Measurements from ENCODE around the gene FKBP15. TPM values are rescaled to one million over a fixed set of nuclear protein-coding genes. Genes with fewer than 3 reads are reported as not detected.

Gene FKBP15
- total RNA-seq, 1 experiment from 2014 or later: 14.9 TPM

DNA sequence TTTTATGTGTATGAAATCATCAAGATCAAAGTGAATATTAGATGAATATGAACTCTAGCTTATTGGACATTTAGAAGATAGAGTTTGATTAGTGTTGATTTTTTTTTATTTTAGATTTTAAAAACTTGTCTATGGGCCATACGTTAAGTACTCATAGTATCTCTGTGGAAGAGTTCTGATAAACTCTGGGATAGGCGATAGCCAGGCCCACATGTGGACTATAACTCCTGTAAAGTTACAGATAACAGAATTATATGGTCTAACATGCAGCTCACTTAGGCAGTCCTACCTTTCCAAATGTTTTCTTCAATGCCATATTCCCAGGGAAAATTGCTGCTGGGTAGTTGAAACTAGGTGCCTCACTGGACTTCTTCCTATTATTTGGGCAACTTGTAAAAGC is 10.6 kb upstream of the FKBP15 start:
- CTCF ChIA-PET: no interaction called here

DNA sequence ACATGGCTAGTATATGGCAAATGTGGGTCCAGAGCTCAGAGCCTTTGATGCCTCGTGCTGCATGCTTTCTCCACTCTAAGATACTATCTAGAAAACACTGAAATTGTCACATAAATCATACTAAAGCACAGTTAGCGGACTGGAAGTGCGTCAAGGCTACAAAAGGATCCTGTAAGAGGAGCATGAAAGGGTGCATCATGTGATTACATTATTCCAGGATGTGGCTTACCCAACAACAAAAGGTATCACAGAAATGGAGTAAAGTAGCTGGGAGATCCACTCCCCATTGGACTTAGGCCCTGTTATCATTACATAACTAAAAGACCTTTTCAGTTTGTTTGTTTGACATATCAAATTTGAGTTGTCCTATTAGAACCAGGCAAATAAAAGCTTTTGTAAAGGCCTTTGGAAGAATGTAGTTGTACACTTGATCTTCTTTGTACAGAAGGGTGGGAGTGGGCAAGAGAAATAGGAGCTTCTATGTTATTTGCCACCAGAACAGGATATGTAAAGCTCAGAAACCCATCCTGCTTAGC is 7.1 kb upstream of the FKBP15 start:
- Mint-ChIP-seq H3K4me3 (no peak overlapping the region), H3K4me1 (0 out of 2 replicates have a peak, but pooled peaks cover 1% of the 10 kb centered on the region), H3K27ac (no peak overlapping the region), H3K9me3 (no peaks in the 10 kb centered on the region), H3K36me3 (peaks cover 6% of the 10 kb centered on the region), H3K27me3 (ENCODE audit: low read depth) (no peaks in the 10 kb centered on the region)
- DNase-seq (ENCODE audit: low spot score) (no peak), ATAC-seq (no peak)
- TF ChIP-seq GABPB1 (CRISPR knock-in tag; IDR thresholded peaks at IDR 0.05): peak; percentile 43; the same call in 1 of the 2 replicates
- TF ChIP-seq, protein P1, sequence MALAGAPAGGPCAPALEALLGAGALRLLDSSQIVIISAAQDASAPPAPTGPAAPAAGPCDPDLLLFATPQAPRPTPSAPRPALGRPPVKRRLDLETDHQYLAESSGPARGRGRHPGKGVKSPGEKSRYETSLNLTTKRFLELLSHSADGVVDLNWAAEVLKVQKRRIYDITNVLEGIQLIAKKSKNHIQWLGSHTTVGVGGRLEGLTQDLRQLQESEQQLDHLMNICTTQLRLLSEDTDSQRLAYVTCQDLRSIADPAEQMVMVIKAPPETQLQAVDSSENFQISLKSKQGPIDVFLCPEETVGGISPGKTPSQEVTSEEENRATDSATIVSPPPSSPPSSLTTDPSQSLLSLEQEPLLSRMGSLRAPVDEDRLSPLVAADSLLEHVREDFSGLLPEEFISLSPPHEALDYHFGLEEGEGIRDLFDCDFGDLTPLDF (CRISPR knock-in tag; IDR thresholded peaks at IDR 0.05): no peak
- ChIA-PET CTCF (no interaction called here), POLR2A (no interaction called here)

More for the DNA sequence above, 10.6 kb upstream of the FKBP15 start:
- H3K9me3 Mint-ChIP-seq: no peaks in the 10 kb centered on the region
- POLR2A ChIA-PET: interaction anchor here (0.7 kb wide), 1 partner anchor 23 kb away, joined by 4 read pairs; no protein-coding TSS in a partner anchor
- no peak for DNase-seq (ENCODE audit: low spot score)
- no peaks in the 10 kb centered on the region for H3K4me1 Mint-ChIP-seq
- H3K27ac Mint-ChIP-seq: no peak overlapping the region
- ATAC-seq: no peak
- H3K4me3 Mint-ChIP-seq: no peak overlapping the region
- H3K27me3 Mint-ChIP-seq (ENCODE audit: low read depth): no peaks in the 10 kb centered on the region
- no peak for TF ChIP-seq KAT7 (CRISPR knock-in tag; IDR thresholded peaks at IDR 0.05; ENCODE audit: borderline replicate concordance)
- TF ChIP-seq, protein P2, sequence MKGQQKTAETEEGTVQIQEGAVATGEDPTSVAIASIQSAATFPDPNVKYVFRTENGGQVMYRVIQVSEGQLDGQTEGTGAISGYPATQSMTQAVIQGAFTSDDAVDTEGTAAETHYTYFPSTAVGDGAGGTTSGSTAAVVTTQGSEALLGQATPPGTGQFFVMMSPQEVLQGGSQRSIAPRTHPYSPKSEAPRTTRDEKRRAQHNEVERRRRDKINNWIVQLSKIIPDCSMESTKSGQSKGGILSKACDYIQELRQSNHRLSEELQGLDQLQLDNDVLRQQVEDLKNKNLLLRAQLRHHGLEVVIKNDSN (CRISPR knock-in tag; IDR thresholded peaks at IDR 0.05): no peak
- no peaks in the 10 kb centered on the region for H3K36me3 Mint-ChIP-seq

DNA sequence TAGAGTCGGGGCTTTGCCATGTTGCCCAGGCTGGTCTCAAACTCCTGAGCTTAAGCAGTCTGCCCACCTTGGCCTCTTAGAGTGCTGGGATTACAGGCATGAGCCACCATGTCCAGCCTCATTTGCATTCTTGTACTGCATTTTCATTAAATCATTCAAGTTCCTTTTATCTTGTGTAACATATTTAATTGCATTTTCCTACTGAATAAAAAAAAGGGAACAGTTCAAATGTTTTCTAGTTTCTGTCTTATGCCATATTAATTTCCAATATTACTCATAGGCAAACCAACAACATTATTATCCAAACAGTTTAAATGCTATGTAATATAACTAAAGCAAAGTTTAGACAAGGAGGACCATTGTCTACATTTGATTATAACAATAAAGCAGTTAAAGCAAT is 6.4 kb upstream of the FKBP15 start:
- H3K27me3 Mint-ChIP-seq (ENCODE audit: low read depth): no peaks in the 10 kb centered on the region
- ATAC-seq (no peak), DNase-seq (ENCODE audit: low spot score) (no peak)
- H3K36me3 Mint-ChIP-seq: peaks cover 6% of the 10 kb centered on the region
- no peak for TF ChIP-seq IRF2 (CRISPR knock-in tag; IDR thresholded peaks at IDR 0.05; ENCODE audit: borderline replicate concordance, low read depth)
- TF ChIP-seq ESRRA (CRISPR knock-in tag; IDR thresholded peaks at IDR 0.05; ENCODE audit: borderline replicate concordance): no peak
- TF ChIP-seq, protein P3, sequence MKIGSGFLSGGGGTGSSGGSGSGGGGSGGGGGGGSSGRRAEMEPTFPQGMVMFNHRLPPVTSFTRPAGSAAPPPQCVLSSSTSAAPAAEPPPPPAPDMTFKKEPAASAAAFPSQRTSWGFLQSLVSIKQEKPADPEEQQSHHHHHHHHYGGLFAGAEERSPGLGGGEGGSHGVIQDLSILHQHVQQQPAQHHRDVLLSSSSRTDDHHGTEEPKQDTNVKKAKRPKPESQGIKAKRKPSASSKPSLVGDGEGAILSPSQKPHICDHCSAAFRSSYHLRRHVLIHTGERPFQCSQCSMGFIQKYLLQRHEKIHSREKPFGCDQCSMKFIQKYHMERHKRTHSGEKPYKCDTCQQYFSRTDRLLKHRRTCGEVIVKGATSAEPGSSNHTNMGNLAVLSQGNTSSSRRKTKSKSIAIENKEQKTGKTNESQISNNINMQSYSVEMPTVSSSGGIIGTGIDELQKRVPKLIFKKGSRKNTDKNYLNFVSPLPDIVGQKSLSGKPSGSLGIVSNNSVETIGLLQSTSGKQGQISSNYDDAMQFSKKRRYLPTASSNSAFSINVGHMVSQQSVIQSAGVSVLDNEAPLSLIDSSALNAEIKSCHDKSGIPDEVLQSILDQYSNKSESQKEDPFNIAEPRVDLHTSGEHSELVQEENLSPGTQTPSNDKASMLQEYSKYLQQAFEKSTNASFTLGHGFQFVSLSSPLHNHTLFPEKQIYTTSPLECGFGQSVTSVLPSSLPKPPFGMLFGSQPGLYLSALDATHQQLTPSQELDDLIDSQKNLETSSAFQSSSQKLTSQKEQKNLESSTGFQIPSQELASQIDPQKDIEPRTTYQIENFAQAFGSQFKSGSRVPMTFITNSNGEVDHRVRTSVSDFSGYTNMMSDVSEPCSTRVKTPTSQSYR (CRISPR knock-in tag; IDR thresholded peaks at IDR 0.05): no peak
- no peak for TF ChIP-seq KAT7 (CRISPR knock-in tag; IDR thresholded peaks at IDR 0.05; ENCODE audit: borderline replicate concordance)
- no peak for TF ChIP-seq JUN (CRISPR knock-in tag; IDR thresholded peaks at IDR 0.05)
- no peak for TF ChIP-seq SMAD4 (CRISPR knock-in tag; IDR thresholded peaks at IDR 0.05)
- TF ChIP-seq, protein P4, sequence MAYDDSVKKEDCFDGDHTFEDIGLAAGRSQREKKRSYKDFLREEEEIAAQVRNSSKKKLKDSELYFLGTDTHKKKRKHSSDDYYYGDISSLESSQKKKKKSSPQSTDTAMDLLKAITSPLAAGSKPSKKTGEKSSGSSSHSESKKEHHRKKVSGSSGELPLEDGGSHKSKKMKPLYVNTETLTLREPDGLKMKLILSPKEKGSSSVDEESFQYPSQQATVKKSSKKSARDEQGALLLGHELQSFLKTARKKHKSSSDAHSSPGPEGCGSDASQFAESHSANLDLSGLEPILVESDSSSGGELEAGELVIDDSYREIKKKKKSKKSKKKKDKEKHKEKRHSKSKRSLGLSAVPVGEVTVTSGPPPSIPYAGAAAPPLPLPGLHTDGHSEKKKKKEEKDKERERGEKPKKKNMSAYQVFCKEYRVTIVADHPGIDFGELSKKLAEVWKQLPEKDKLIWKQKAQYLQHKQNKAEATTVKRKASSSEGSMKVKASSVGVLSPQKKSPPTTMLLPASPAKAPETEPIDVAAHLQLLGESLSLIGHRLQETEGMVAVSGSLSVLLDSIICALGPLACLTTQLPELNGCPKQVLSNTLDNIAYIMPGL (CRISPR knock-in tag; IDR thresholded peaks at IDR 0.05): no peak
- TF ChIP-seq RORB (CRISPR knock-in tag; IDR thresholded peaks at IDR 0.05): no peak
- TF ChIP-seq, protein P5, sequence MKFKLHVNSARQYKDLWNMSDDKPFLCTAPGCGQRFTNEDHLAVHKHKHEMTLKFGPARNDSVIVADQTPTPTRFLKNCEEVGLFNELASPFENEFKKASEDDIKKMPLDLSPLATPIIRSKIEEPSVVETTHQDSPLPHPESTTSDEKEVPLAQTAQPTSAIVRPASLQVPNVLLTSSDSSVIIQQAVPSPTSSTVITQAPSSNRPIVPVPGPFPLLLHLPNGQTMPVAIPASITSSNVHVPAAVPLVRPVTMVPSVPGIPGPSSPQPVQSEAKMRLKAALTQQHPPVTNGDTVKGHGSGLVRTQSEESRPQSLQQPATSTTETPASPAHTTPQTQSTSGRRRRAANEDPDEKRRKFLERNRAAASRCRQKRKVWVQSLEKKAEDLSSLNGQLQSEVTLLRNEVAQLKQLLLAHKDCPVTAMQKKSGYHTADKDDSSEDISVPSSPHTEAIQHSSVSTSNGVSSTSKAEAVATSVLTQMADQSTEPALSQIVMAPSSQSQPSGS (CRISPR knock-in tag; IDR thresholded peaks at IDR 0.05; ENCODE audit: borderline replicate concordance, low read depth): no peak
- ChIA-PET CTCF (no interaction called here), POLR2A (no interaction called here)
- H3K9me3 Mint-ChIP-seq: no peaks in the 10 kb centered on the region
- peaks cover 9% of the 10 kb centered on the region for H3K4me1 Mint-ChIP-seq
- no peak overlapping the region for H3K4me3 Mint-ChIP-seq
- no peak overlapping the region for H3K27ac Mint-ChIP-seq
